Suprapubic skin (tissue), 4 donors: ENCODE results near the gene CLIP1. TPM values are rescaled to one million over a fixed set of nuclear protein-coding genes. Genes with fewer than 3 reads are reported as not detected.
"Not testable (repeated sequence)": the region's sequence is repeated elsewhere in the genome, so short reads cannot be mapped to it uniquely, and the experiment has no call there.

Experiments
- DNase-seq, 2 donors: peaks; one replicate each; pipeline ENCODE4 v3.0.0-alpha.2; 2019; ENCODE audit warnings: low spot score in 2 of 2
- H3K27ac ChIP-seq: fragments of 200-600 bp; sonication (generic); one replicate; pipeline ENCODE4 v1.5.1; 2019
- H3K27me3 ChIP-seq: fragments of 200-600 bp; sonication (generic); one replicate; pipeline ENCODE4 v1.5.1; 2019
- H3K36me3 ChIP-seq: fragments of 200-600 bp; sonication (generic); one replicate; pipeline ENCODE4 v1.5.1; 2019
- H3K4me1 ChIP-seq: fragments of 200-600 bp; sonication (generic); one replicate; pipeline ENCODE4 v1.5.1; 2019
- H3K4me3 ChIP-seq: fragments of 200-600 bp; sonication (generic); one replicate; pipeline ENCODE4 v1.5.1; 2019; ENCODE audit warnings: mild to moderate bottlenecking
- H3K9me3 ChIP-seq: fragments of 200-600 bp; sonication (generic); one replicate; pipeline ENCODE4 v1.5.1; 2019
- CTCF ChIP-seq, 2 donors: fragments of 200-600 bp in 1 of 2; fragments of 450-650 bp in 1 of 2; sonication (generic) in 1 of 2; IDR thresholded peaks; one replicate each; pipeline ENCODE4 v1.5.1; 2016 to 2019; ENCODE audit warnings: antibody characterized with exemption in 2 of 2, mild to moderate bottlenecking in 1 of 2, moderate library complexity in 1 of 2
- EP300 ChIP-seq: sonication (generic); formaldehyde crosslinking; IDR thresholded peaks from one replicate; pipeline ENCODE4 v1.6.1; 2017; ENCODE audit warnings: antibody characterized with exemption
- POLR2A ChIP-seq, 2 donors: fragments of 450-650 bp; IDR thresholded peaks; one replicate each; pipeline ENCODE4 v1.6.1; 2017; ENCODE audit warnings: antibody characterized with exemption in 2 of 2, mild to moderate bottlenecking in 2 of 2, moderate library complexity in 2 of 2
- POLR2AphosphoS5 ChIP-seq, 3 donors: sonication (generic); formaldehyde crosslinking; IDR thresholded peaks; one replicate each; pipeline ENCODE4 v1.6.1; 2017; ENCODE audit warnings: antibody characterized with exemption in 3 of 3
- WGBS: methylation state at CpG from one replicate; pipeline ENCODE4 v1.1.5; 2018; 5-methylcytosine and 5-hydroxymethylcytosine counted together
- total RNA-seq, 4 donors: library from RNA; depleted of rRNA; stranded (reverse); fragments of >200 nt; gene quantifications; one replicate each; pipeline ENCODE4 v1.1.0, GENCODE V29; 2016

The CLIP1 gene
- total RNA-seq, 4 donors from 2014 or later, result 107 to 170 (median 149) TPM

- H3K4me1 ChIP-seq, result peaks cover 3% of the 10 kb centered on the region
- H3K36me3 ChIP-seq, result no peaks in the 10 kb centered on the region
- no peaks in the 10 kb centered on the region for H3K27me3 ChIP-seq
- no peaks in the 10 kb centered on the region for H3K9me3 ChIP-seq
- WGBS, result 76% methylated on average over 6 of the region's 6 CpGs
- TF ChIP-seq CTCF (IDR thresholded peaks at IDR 0.05), result no peak
- TF ChIP-seq EP300, result no peak
- TF ChIP-seq POLR2A (IDR thresholded peaks at IDR 0.05), result no peak
- no peak for TF ChIP-seq POLR2AphosphoS5 (IDR thresholded peaks at IDR 0.05)
- no peak overlapping the region for H3K27ac ChIP-seq
- no peak overlapping the region for H3K4me3 ChIP-seq
- DNase-seq, result no peak
Observed at GRCh38 chr12:122454739-122455138, 32.3 kb upstream of the CLIP1 start.

GRCh38 chr12:122454250-122454721 lies 31.8 kb upstream of the CLIP1 start:
- H3K36me3 ChIP-seq, result no peaks in the 10 kb centered on the region
- no peak overlapping the region for H3K4me3 ChIP-seq
- no peak for DNase-seq
- peaks cover 3% of the 10 kb centered on the region for H3K4me1 ChIP-seq
- H3K27me3 ChIP-seq, result no peaks in the 10 kb centered on the region
- TF ChIP-seq EP300 (no peak), POLR2AphosphoS5 (IDR thresholded peaks at IDR 0.05) (no peak)
- no peaks in the 10 kb centered on the region for H3K9me3 ChIP-seq
- H3K27ac ChIP-seq, result no peak overlapping the region
- WGBS, result 85% methylated on average over 12 of the region's 12 CpGs

GRCh38 chr12:122452701-122453285 lies 30.3 kb upstream of the CLIP1 start:
- no peaks in the 10 kb centered on the region for H3K36me3 ChIP-seq
- H3K9me3 ChIP-seq, result no peaks in the 10 kb centered on the region
- H3K4me1 ChIP-seq, result peaks cover 3% of the 10 kb centered on the region
- no peak for TF ChIP-seq POLR2A (IDR thresholded peaks at IDR 0.05)
- no peak for TF ChIP-seq POLR2AphosphoS5 (IDR thresholded peaks at IDR 0.05)
- no peak for TF ChIP-seq EP300
- no peak for TF ChIP-seq CTCF (IDR thresholded peaks at IDR 0.05)
- no peak overlapping the region for H3K4me3 ChIP-seq
- H3K27ac ChIP-seq, result no peak overlapping the region
- DNase-seq, result no peak
- no peaks in the 10 kb centered on the region for H3K27me3 ChIP-seq
- 75% methylated on average over 11 of the region's 11 CpGs for WGBS

- no peak for DNase-seq
- 65% methylated on average over 2 of the region's 2 CpGs for WGBS
- H3K9me3 ChIP-seq, result no peaks in the 10 kb centered on the region
- TF ChIP-seq CTCF (IDR thresholded peaks at IDR 0.05), result no peak
- no peak for TF ChIP-seq EP300
- no peak for TF ChIP-seq POLR2A (IDR thresholded peaks at IDR 0.05)
- TF ChIP-seq POLR2AphosphoS5 (IDR thresholded peaks at IDR 0.05), result no peak
- H3K27me3 ChIP-seq, result no peaks in the 10 kb centered on the region
- H3K4me1 ChIP-seq, result peaks cover 3% of the 10 kb centered on the region
- H3K27ac ChIP-seq, result no peak overlapping the region
- no peak overlapping the region for H3K4me3 ChIP-seq
- H3K36me3 ChIP-seq, result no peaks in the 10 kb centered on the region
Observed at GRCh38 chr12:122449317-122449716, 26.8 kb upstream of the CLIP1 start.

- not testable (repeated sequence) for H3K36me3 ChIP-seq, DNase-seq, H3K4me3 ChIP-seq, H3K4me1 ChIP-seq, H3K9me3 ChIP-seq, H3K27ac ChIP-seq, H3K27me3 ChIP-seq
- WGBS, result 87% methylated on average over 3 of the region's 3 CpGs
Observed at GRCh38 chr12:122447825-122448224, 25.4 kb upstream of the CLIP1 start.

- H3K4me3 ChIP-seq, H3K36me3 ChIP-seq, DNase-seq, H3K9me3 ChIP-seq, H3K27me3 ChIP-seq, H3K27ac ChIP-seq, H3K4me1 ChIP-seq: not testable (repeated sequence)
- WGBS, result 87% methylated on average over 6 of the region's 6 CpGs
Observed at GRCh38 chr12:122446390-122446789, 23.9 kb upstream of the CLIP1 start.

GRCh38 chr12:122444071-122444470 lies 21.6 kb upstream of the CLIP1 start:
- H3K4me1 ChIP-seq, H3K9me3 ChIP-seq: not testable (repeated sequence)
- WGBS, result 96% methylated on average over 5 of the region's 5 CpGs

GRCh38 chr12:122438822-122439221 lies 16.4 kb upstream of the CLIP1 start:
- H3K4me3 ChIP-seq, H3K9me3 ChIP-seq, H3K36me3 ChIP-seq, H3K27me3 ChIP-seq, DNase-seq, H3K27ac ChIP-seq: not testable (repeated sequence)
- H3K4me1 ChIP-seq, result peaks cover 20% of the 10 kb centered on the region
- 77% methylated on average over 8 of the region's 8 CpGs for WGBS

More at GRCh38 chr12:122444071-122444470, 21.6 kb upstream of the CLIP1 start:
- H3K4me3 ChIP-seq, H3K36me3 ChIP-seq, H3K27me3 ChIP-seq, DNase-seq, H3K27ac ChIP-seq: not testable (repeated sequence)
